Activated T-cell treated with anti-CD3 and anti-CD28 coated beads, Interleukin-2, amount 50 U/mL, for 1 hour (primary cell): ENCODE results near the gene CAMKMT.

ENCODE experiments used
- DNase-seq: peaks from one replicate; pipeline ENCODE4 v3.0.0-alpha.2; 2020

The CAMKMT gene

DNA sequence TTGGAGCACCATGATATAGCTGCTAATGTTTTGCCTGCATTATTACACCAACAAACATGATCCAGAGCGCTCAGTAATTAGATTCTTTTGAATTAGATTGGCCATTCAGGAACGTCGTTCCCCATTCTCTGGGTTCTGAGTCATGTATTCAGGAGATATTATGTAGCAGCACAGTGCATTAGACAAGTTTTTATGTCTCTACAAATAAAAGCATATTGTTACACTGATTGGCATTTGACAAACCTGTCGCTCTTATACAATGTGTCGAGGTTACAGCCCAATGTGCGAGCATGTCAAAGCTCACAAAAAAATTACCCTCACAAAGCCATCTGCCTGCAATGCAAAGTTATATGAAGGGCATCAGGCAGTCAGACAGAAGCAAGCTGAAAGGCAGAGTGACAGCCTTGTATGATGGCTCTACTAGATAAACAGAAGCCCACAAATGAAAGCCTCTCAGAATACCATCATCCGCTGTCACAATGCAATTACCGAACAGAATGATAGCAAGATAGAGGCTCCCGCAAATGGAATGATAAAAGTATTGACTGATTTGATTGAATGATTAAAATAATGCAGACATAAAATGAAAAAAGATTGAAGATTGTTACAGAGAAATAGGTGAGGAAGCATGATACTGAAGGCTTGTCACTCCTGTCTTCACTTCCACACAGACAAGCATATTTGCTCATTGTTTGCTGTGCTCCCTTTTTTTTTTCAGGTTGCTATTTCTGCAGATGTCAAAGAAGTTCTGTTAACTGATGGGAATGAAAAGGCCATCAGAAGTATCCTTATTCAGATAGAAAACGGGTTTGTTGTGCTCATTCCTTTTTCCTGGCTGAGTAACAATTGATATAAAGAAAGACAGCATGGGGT lies 345.2 kb downstream of the CAMKMT start:
- no peak for DNase-seq

DNA sequence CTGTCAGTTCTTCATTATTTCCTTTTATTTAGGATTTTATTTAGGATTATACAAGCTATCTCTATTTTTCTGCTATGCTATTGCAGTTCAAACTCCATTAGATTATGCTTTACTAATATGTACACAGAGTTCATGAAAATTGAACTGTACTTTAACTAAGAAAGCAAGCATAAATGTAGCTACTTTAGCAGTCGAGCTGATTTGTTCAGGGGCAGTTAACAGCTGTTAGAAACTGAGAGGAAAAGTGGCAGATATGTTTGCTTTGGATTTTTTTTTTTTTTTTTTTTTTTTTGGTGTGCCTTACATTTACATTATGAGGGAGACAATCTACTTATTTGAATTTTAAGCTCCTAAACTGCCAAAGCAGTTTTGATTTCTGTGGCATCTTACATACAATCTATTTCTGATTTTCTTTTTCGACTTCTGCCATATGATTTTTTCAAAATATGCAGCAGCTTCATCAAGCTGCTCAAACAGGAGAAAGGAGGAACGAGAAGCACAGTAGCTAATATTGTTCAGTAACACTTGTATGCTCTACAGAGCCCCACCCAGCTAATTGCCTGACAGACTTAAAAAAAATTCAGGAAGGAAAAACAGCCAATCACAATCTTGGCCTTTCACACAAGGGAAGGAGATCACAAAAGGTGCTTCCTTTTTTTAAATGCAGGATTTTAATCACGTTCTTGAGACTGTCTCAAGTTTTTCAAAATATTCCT lies 346.4 kb downstream of the CAMKMT start:
- DNase-seq, result no peak

DNA sequence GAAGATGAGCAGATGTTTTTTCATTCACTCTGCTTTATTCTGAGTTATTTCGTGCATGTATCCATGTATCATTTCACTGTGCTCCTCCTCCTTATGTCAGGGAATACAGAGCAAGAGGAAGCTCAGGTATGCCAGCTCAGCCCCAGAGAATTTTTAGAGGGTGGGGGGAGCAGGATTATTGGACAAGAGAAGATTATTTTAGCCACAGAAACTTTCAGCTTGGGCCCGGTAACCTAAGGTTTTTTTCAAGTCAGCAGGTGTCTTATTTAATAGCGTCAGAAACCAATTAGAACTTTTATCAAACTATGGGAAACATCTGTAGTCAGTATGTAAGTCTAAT lies 346.9 kb downstream of the CAMKMT start:
- no peak for DNase-seq

DNA sequence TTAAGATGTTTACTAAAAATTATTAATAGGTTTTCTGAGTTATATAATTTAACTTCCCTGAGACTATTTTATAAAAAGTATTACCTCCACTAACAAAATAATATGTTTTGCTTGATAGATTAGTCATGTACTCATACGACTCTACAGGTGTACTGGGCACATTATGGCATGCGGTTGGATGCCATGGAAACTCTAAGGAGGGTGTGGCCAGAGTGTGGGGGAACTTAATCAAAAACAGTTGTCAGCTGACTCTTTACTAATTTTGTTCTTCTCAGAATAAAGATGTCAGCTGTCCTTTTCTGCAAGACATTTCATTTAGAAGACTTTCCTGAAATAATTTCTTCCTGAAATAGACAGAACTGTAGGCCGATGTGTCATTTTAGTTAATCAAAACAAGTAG lies 351.4 kb downstream of the CAMKMT start:
- DNase-seq, result no peak

DNA sequence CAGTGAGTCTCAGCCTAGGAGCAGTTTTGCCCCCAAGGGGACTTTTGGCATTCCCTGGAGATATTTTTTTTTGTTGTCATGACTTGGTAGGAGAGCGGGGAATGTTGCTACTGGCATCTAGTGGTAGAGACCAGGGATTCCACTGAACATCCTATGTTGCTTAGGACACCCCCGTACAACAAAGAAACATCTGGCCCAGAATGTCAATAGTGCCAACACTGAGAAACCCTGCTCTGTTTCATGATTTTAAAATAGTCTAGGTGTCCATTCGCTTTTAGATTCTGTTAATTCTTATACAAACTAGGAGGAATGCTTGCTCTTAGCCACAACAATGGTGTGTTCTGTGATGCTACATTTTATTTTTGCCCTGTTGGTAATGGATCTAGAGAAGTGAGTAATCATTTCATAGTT lies 353.9 kb downstream of the CAMKMT start:
- DNase-seq, result no peak

DNA sequence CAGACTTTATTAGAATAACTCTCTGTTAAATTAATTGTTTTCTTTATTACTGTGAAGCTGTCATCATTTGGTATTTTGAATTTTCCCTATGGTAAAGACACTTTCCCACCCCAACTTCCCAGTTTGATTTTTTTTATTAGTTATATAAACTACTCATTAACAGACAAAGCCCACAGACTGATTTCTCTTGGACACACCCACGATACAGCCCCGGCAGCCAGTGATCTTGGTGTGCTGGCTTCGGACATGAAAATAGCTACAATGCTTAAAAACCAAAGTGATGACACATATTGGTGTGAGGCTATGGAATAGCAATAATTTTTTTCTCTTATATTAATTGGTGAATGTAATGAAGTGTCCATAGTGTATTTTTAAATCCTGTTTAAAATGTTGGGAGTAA lies 354.4 kb downstream of the CAMKMT start:
- DNase-seq, result no peak

DNA sequence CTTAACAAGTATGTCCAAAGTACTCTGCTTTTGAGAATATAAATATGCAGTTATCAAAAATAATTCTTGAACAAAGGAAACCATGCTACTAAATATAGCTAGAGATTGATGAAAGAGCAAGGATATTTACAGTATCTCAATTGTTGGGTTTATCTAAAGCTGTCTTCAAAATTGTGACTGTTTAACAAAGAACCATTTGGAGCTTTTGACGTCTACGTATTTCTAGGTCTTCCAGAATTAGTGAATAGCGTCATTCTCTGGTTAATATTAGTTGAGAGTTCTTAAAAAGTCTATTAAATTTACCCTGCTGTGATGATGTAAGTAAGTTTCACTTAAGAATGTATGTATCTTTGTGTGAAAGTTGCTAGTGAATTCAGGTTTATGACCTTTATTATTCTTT lies 356.7 kb downstream of the CAMKMT start:
- no peak for DNase-seq

- DNase-seq, result no peak
These were observed 357.8 kb downstream of the CAMKMT start for GRCh38 chr2:44719562-44719961.

- no peak for DNase-seq
These were observed 360.4 kb downstream of the CAMKMT start for GRCh38 chr2:44722026-44722625.

- no peak for DNase-seq
These were observed 362.2 kb downstream of the CAMKMT start for GRCh38 chr2:44723921-44724320.

DNA sequence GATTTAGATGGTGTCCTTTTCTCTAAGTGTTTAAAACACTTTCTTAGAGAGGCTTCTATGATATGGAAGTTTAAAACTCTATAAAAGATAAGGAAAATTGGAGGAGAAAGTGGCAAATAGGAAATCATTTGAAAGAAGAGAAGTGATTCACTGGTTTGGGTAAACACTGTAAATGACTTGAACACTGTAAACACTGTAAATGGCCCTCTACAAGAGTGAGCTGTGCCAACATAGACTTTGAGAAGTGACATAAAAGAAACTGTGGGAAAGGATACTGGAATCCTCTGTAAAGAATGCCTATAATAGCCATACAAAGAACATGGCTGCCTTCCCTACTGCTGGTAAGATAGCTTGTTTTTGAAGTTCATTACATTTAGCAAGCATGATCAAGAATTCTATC lies 368.8 kb downstream of the CAMKMT start:
- no peak for DNase-seq

- no peak for DNase-seq
These were observed 369.8 kb downstream of the CAMKMT start for GRCh38 chr2:44731505-44731904.

- DNase-seq, result no peak
These were observed 374.7 kb downstream of the CAMKMT start for GRCh38 chr2:44736270-44736942.

DNA sequence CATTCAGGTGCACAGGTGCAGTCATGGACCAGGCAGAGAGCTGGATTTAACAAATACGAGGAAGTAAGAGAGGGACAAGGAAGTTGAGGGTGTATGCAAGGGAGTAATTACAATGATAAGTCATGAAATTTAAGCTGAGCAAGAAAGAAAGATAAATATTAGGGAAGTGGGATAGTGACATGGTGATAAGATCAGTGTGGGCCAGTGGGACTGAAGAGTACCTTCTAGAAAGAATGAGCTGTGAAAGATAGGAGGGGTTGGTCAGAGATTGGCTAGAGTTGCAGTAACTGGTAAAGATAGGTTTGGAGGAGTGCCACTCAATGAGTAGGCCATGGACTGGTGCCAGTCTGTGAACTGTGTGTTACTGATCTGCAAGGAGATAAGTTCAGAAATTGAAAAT lies 378.9 kb downstream of the CAMKMT start:
- DNase-seq, result no peak

DNA sequence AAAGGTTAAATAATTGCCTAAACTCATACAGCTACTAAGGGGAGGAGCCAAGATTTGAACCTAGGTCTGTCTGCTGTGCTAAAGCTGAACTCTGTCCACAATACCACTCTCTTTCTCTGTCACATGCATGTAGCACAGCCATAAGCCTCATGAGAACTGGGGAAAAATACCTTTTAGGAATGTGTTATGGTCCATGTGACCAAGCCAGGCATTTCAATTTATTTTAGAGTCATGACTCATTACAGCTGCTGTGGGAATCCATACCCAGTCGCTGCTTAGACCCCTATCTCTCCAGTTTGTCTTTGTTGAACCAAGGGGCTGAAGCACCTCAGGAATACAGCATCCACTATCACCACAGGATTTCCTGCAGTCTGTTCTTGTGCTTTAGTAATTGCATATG lies 379.8 kb downstream of the CAMKMT start:
- no peak for DNase-seq

- DNase-seq, result no peak
These were observed 380.3 kb downstream of the CAMKMT start for GRCh38 chr2:44742057-44742456.

- no peak for DNase-seq
These were observed 381.7 kb downstream of the CAMKMT start for GRCh38 chr2:44743473-44743872.

DNA sequence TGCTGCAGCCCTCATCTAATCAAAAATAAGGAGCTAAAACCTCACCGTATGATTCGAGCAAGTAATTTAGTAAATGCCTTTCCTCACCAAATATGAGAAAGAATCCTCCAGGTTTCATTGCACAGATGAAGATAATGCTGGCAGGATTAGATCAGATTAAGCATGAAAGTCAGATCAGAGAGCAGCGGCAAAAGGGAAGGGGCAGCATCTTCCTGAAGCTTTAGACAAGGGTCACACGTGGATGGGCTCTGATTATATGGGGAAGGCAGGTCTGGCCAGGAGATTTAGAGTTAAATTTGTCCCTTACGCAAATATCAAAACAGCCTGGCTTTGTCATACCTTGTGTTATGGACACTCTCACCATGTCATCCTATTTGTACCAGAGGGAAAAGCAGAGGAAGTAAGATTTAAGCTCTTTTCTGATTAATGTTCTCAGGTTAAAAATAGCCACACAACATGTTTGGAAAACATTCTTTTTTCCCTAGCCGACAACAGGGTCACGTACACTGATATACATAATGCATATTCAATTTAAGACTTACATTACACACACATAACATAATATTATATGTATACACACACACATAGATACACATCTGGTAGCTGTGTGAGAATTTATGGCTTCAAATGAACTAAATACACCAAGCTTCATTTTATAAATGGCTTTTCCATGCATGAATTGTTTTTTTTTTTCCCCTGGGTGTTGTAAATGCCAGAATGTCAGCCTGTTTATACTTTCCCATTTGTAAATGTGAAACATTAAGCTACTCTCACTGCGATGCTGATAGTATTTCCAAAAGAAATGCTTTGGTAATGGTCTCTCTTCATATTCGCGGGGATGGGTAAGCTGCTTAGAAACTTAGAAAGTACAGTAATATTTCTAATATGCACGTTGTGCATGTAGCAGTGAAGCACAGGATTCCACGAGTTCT lies 383.5 kb downstream of the CAMKMT start:
- DNase-seq, result no peak

GRCh38 chr2:44745922-44746766 lies 384.4 kb downstream of the CAMKMT start:
- DNase-seq, result no peak

GRCh38 chr2:44746856-44747615 lies 385.3 kb downstream of the CAMKMT start:
- DNase-seq, result no peak

- DNase-seq, result no peak
These were observed 386.0 kb downstream of the CAMKMT start for GRCh38 chr2:44747794-44748193.
